PC-9 (cell line): ENCODE results near the gene PTPRD. TPM values are rescaled to one million over a fixed set of nuclear protein-coding genes. Genes with fewer than 3 reads are reported as not detected.

Experiments
- BruUV-seq: library from RNA; stranded (reverse); fragments of 400-500 nt; replicated peaks from 2 replicates; lab custom pipeline; 2021; lab: Mats Ljungman, UMichigan
- CTCF ChIA-PET: fragments of 300-600 bp; sonication (Branson Sonifier 250); formaldehyde crosslinking; loops from one replicate; lab custom pipeline; 2022; ENCODE audit warnings: antibody characterized with exemption; lab: Charles Lee
- POLR2A ChIA-PET: fragments of 300-600 bp; sonication (Branson Sonifier 250); formaldehyde crosslinking; loops from one replicate; lab custom pipeline; 2022; ENCODE audit warnings: antibody characterized with exemption; ENCODE audit not compliant: unreplicated experiment; lab: Charles Lee
- DNase-seq, 2 experiments: peaks; one replicate each; pipeline versions ENCODE4 v3.0.0 to v3.0.0-alpha.2; 2015 to 2022; ENCODE audit warnings: mixed read lengths in 1 of 2
- H2AFZ ChIP-seq: fragments of 200-600 bp; sonication (generic); 2 replicates; pipeline ENCODE4 v1.8.1; 2017; ENCODE audit warnings: antibody characterized with exemption
- H3F3A ChIP-seq: fragments of 200-600 bp; sonication (generic); 2 replicates; pipeline ENCODE4 v1.8.1; 2017; ENCODE audit warnings: antibody characterized with exemption, mild to moderate bottlenecking, low read depth; ENCODE audit not compliant: insufficient read depth
- H3K27ac ChIP-seq: fragments of 200-600 bp; sonication (generic); 2 replicates; pipeline ENCODE4 v1.6.1; 2016; ENCODE audit warnings: mixed run types
- H3K27me3 ChIP-seq: fragments of 200-600 bp; sonication (generic); 2 replicates; pipeline ENCODE4 v1.6.1; 2016; ENCODE audit warnings: low read depth, mixed run types; ENCODE audit not compliant: insufficient read depth
- H3K36me3 ChIP-seq: fragments of 200-600 bp; sonication (generic); 2 replicates; pipeline ENCODE4 v1.6.1; 2016; ENCODE audit warnings: low read depth, mixed run types
- H3K4me1 ChIP-seq: fragments of 200-600 bp; sonication (generic); replicated peaks from 2 replicates; pipeline ENCODE4 v1.6.1; 2016; ENCODE audit warnings: mixed run types; ENCODE audit not compliant: insufficient read depth
- H3K4me2 ChIP-seq: fragments of 200-600 bp; sonication (generic); 2 replicates; pipeline ENCODE4 v1.6.1; 2017; ENCODE audit warnings: mixed run types
- H3K4me3 ChIP-seq: fragments of 200-600 bp; sonication (generic); 2 replicates; pipeline ENCODE4 v1.6.1; 2016; ENCODE audit warnings: mixed run types
- H3K79me2 ChIP-seq: fragments of 200-600 bp; sonication (generic); 2 replicates; pipeline ENCODE4 v1.6.1; 2017; ENCODE audit warnings: low read depth, mixed run types
- H3K9me2 ChIP-seq: fragments of 200-600 bp; sonication (generic); 2 replicates; pipeline ENCODE4 v1.8.1; 2017; ENCODE audit warnings: mild to moderate bottlenecking; ENCODE audit not compliant: insufficient read depth
- H3K9me3 ChIP-seq: fragments of 200-600 bp; sonication (generic); 2 replicates; pipeline ENCODE4 v1.8.1; 2016; ENCODE audit warnings: low read depth; ENCODE audit not compliant: insufficient read depth
- H4K20me1 ChIP-seq: fragments of 200-600 bp; sonication (generic); 2 replicates; pipeline ENCODE4 v1.8.1; 2017; ENCODE audit not compliant: insufficient read depth
- CTCF ChIP-seq: fragments of 200-600 bp; sonication (generic); conservative IDR thresholded peaks from 2 replicates; pipeline ENCODE4 v1.6.1; 2017; ENCODE audit warnings: mixed run types, antibody characterized with exemption, mild to moderate bottlenecking, moderate library complexity
- EZH2 ChIP-seq: fragments of 200-600 bp; sonication (generic); IDR thresholded peaks from 2 replicates; pipeline ENCODE4 v1.8.0; 2017; ENCODE audit warnings: antibody characterized with exemption, low read depth
- intact Hi-C: fragments of 100-400 bp; cut with micrococcal nuclease; formaldehyde crosslinking; loops from one replicate; pipeline ENCODE4 v1.10.0; 2022; ENCODE audit not compliant: unreplicated experiment
- total RNA-seq: library from RNA; stranded (reverse); gene quantifications from 2 replicates; pipeline ENCODE4 v1.2.3, GENCODE V29; 2021

PTPRD gene
- total RNA-seq, 1 experiment from 2014 or later, result not detected

- no TSS peak for BruUV-seq
- Histone ChIP-seq H3K36me3 (no peaks in the 10 kb centered on the region), H2AFZ (no peak overlapping the region), H3K27ac (no peak overlapping the region), H3K4me2 (no peak overlapping the region), H3K79me2 (no peaks in the 10 kb centered on the region), H3K9me2 (no peaks in the 10 kb centered on the region), H3K9me3 (no peaks in the 10 kb centered on the region), H3K4me1 (no peaks in the 10 kb centered on the region), H4K20me1 (no peaks in the 10 kb centered on the region), H3F3A (no peaks in the 10 kb centered on the region), H3K4me3 (no peak overlapping the region), H3K27me3 (no peaks in the 10 kb centered on the region)
- POLR2A ChIA-PET, result no interaction called here
- TF ChIP-seq CTCF, result no peak
- no peak for TF ChIP-seq EZH2
- CTCF ChIA-PET, result no interaction called here
- intact Hi-C loops, result no loop called here
- no peak for DNase-seq
Measured at GRCh38 chr9:9362332-9362731, 1250.5 kb downstream of the PTPRD start.

GRCh38 chr9:9352877-9353481 is 1259.8 kb downstream of the PTPRD start:
- Histone ChIP-seq H3K36me3 (no peaks in the 10 kb centered on the region), H3K9me3 (no peaks in the 10 kb centered on the region), H3K9me2 (no peaks in the 10 kb centered on the region), H3K4me2 (no peak overlapping the region), H3K4me1 (no peaks in the 10 kb centered on the region), H2AFZ (no peak overlapping the region), H3F3A (no peaks in the 10 kb centered on the region), H3K79me2 (no peaks in the 10 kb centered on the region), H3K27me3 (no peaks in the 10 kb centered on the region), H3K27ac (no peak overlapping the region), H4K20me1 (no peaks in the 10 kb centered on the region), H3K4me3 (no peak overlapping the region)
- ChIA-PET CTCF (no interaction called here), POLR2A (no interaction called here)
- no peak for DNase-seq
- TF ChIP-seq EZH2 (no peak), CTCF (peak; percentile 63)
- no TSS peak for BruUV-seq
- intact Hi-C loops, result loop anchor here (10.0 kb wide), 1 partner anchor 1778 kb away; no protein-coding TSS in a partner anchor

GRCh38 chr9:9341203-9341602 is 1271.6 kb downstream of the PTPRD start:
- H3K4me1 ChIP-seq, result no peaks in the 10 kb centered on the region
- no peaks in the 10 kb centered on the region for H3F3A ChIP-seq
- no peak for DNase-seq
- H3K27ac ChIP-seq, result no peak overlapping the region
- no peak overlapping the region for H3K4me2 ChIP-seq
- no peak overlapping the region for H2AFZ ChIP-seq
- H3K36me3 ChIP-seq, result no peaks in the 10 kb centered on the region
- ChIA-PET POLR2A (no interaction called here), CTCF (no interaction called here)
- no TSS peak for BruUV-seq
- intact Hi-C loops, result no loop called here
- H3K79me2 ChIP-seq, result no peaks in the 10 kb centered on the region
- no peaks in the 10 kb centered on the region for H4K20me1 ChIP-seq
- no peaks in the 10 kb centered on the region for H3K9me2 ChIP-seq
- no peaks in the 10 kb centered on the region for H3K27me3 ChIP-seq
- no peaks in the 10 kb centered on the region for H3K9me3 ChIP-seq
- TF ChIP-seq CTCF (no peak), EZH2 (no peak)
- H3K4me3 ChIP-seq, result no peak overlapping the region
